ENCODE measurements around the gene RIPOR1.
"Not testable (repeated sequence)": the region's sequence is repeated elsewhere in the genome, so short reads cannot be mapped to it uniquely, and the experiment has no call there.

RIPOR1 gene

DNA sequence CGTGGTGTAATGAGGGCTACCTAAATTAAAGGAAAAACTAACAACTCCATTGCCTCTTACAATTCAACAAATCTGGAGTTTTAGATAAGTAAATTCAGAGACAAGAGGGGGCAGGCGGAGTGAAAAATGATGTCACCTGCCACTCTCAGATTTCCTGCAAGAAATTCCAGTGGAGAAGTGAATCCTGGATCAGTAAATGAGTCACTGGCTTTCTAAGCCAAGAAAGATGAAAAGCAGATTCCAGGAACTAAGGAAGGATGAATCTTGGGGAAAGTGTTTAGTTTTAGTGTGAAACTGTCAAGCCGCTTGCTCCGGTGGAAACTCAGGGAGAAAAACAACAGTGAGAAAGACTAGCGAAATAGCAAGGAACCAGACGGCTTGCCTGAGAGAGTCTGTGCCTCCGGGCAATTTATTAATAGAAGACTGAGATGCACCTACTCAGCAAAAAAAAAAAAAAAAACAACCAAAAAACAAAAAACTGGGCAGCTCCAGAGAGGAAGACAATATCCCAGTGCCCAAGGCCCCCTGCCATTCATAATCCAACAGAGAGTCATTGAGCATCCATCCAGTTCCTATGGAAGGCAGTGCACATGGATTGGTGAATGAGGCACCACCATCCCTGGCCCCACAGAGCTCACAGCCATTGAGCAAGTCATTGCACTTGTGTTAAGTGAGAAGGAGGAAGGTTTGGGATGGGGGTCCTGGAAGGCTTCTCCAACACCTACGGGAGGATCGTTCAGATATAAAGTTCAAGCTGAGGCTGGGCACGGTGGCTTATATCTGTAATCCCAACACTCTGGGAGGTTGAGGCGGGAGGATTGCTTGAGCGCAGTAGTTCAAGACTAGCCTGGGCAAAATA lies 12.1 kb upstream of the RIPOR1 start:
- DNase-seq (ENCODE audit: low read depth, low spot score), result no peak

GRCh38 chr16:67517155-67517445 lies 11.5 kb upstream of the RIPOR1 start:
- no peak for DNase-seq (ENCODE audit: low read depth, low spot score)

DNA sequence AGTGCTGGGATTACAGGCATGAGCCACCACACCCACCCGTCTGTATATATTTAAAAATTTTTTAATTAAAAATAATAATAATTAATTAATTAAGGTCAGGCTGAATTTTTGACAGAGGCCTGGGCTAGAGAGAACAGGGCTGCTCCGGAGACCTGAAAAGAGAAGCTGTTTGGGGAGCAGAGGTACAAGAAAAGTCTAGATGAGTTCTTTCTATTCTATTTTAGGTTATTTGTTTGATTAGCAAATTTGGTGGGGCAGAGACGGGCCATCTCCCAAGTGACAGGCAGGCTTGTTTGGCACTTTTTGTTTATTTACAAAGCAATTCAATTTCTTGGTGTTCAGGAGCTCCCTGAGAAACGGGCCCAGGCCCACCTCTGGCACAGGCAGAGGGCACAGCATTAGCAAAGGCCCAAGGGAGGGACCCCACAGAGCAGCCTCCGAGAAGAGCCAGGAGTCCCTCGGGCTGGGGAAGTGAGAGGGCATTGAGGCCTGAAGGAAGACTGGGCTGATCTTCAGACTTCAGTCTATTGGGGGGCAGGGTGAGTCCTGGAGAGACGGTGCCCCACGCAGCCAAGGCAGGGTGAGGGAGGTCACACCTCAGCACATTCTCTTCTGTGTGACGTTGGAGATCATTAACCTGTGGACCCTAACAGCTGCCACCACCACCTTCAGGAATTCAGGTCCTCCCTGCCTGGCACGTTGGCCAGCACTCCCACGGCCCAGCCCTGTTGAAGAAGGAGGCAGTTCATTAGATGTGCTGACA lies 10.8 kb upstream of the RIPOR1 start:
- no peak for DNase-seq (ENCODE audit: low read depth, low spot score)

- no peak for DNase-seq (ENCODE audit: low read depth, low spot score)
Observed at GRCh38 chr16:67518676-67519075, 10.0 kb upstream of the RIPOR1 start.

- no peak for DNase-seq (ENCODE audit: low read depth, low spot score)
Observed at GRCh38 chr16:67519242-67519641, 9.4 kb upstream of the RIPOR1 start.

DNA sequence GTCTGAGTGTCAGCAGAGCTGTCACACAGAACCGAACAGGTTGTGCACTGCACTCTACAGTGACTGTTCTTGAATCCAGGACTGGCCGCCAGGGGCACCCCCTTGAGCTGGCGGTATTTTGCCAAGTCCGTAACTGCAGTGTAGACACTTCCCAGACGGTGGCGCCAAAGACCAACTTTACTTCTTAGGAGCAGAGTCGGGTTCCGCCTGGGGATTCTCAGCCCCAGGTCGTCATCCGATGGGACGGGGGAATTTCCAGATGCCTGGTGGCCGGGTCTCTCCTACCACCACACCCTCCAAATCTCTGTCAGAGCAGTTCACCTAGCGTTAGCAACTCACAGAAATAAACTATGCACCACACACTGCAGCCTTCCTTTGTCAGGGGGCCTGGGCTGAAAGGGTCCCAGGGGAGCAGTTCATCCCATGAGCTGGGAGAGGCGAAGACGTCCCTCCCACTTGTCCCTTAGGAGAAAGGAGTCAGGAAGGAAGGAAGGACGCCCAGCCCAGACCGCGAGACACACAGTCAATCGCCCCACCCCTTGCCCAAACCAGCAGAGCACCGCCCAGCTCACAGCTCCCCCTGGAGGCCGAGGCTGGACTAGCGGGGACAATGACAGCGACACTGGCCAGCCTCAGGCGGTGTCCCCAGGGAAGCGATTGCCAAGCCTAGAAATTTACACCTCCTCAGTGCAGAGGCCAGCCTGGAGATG lies 7.4 kb upstream of the RIPOR1 start:
- peak; percentile 99 for DNase-seq (ENCODE audit: low read depth, low spot score)

DNA sequence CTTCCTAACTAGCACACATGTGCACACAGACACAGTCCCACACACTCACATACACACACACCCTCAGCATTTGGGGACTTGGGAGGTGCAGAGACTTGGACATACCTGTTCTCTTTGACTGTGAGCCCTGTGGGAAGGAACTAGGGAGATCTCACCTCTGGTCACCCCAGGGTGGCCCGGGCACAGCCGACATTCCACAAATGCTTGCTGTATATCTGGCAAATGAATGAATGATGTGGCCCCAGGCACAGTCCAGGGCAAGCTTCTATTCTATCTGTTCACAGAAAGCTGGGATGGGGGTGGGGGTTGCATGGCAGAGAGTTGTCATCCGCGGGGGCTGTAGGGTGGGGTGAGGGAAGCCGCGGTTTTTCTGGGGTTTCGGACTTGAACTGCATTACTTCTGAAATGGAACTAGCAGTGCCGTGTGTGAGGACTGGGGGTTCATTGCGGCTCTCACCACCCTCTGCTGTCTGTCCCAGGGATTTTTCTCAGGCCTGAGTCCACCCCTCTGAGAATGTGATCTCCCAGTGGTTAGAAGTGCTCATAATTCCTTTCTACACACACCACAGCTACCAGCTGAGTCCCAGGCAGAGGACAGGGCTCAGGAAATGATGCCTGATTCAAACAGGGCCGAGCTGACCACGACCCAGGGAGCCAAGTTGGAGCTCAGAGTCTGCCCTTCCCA lies 3.3 kb upstream of the RIPOR1 start:
- DNase-seq (ENCODE audit: low read depth, low spot score), result peak; percentile 31

GRCh38 chr16:67526149-67526791 lies 2.4 kb upstream of the RIPOR1 start:
- DNase-seq (ENCODE audit: low read depth, low spot score), result peak; percentile 46

DNA sequence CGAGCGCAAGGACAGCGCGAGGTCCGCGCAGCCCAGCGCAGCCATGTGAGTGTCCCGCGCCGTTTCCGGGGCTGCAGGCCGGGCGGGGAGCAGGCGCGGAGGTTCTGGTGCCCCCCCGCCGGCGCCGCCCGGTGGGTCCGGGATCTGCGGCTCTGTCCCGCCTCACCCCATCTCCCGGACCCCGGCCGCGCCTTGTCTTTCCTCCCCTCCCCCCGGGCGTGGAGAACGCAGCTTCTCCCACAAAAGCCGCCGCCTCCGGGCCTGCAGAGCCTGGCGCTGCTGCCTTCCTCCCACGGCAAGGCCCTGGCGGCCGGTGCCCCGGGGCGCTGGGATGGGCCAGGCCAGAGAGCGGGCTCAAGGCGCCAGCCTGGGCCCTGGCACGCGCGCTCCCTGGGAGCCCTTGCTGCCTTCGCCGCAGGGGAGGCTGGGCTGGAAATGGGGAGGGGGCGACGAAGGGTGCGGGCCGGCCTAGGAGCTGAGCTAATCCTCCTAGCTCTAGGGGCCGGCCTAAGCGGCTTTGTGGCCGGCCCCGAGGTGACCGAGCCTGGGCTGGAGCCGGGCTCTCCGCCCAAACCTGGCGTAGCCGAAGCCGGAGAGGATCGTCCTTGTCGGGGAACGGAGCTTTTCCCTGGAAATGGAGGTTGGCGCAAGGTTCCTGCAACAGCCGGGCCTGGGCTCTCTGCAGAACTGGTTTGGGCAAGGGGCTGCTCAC lies 397 bp downstream of the RIPOR1 start:
- DNase-seq (ENCODE audit: low read depth, low spot score), result peak; percentile 71

DNA sequence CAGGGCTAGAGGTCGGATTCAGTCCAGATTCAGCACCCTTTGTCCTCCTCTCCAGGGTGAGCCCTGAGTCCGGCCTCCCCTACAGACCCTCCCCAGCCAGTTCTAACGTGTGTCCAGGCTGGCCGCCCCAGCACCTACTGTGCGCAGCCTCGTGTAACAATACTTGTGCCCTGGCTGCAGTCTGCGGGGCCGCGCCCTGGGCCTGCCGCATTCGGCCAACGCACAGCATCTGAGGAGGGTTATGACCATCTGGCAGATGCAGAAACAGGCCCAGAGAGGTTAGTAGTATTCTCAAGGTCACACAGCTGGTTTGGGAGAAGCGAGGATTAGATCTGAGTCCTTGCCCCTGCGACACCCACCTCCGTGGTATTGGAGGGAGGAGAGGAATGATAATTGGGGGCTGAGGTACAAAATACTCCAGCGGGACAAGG lies 968 bp downstream of the RIPOR1 start:
- no peak for DNase-seq (ENCODE audit: low read depth, low spot score)

DNA sequence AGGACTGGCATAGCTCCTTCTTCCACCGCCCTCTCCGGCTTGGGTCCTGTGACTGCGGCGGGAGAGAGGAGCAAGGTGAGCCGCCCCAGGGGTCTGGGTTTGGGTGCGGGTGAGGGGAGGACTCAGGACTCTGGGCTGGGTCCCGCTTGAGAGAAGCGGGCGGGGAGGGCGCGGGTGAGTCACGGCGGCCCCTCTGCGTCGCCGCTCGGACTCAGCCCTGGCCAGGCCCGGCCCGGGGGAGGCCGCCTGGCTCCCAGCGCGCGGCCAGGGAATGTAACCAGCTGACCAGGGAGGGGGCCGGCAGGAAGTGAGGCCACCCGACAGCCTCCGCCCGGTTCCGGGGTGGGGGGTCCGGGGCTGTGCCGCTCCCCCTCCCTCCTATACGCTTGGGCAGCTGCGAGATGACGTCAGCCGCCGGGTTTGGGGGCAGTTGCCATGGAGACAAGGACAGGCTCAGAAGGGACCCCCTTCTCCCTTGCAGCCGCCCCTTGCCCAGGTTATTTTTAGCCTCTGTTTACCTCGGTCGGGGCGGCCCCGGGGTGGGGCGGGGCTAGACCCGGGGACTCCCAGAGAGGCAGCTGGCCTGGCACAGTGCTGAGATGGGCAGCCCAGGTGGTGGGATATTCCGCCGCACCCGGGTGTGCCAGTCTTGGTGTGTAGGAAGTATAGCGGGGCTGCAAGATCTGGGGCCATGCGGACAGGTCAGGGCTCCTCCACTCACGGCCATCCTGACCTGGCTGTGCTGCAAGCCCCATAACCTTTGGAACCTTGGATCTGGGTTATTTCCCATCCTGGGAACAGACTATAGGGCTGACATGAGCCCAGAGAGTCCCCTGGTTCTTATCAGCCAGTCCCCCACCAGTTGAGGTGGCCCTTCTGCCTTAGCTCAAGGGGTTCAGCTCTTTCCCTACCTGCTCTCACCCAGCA lies 1.6 kb downstream of the RIPOR1 start:
- DNase-seq (ENCODE audit: low read depth, low spot score), result peak; percentile 63

DNA sequence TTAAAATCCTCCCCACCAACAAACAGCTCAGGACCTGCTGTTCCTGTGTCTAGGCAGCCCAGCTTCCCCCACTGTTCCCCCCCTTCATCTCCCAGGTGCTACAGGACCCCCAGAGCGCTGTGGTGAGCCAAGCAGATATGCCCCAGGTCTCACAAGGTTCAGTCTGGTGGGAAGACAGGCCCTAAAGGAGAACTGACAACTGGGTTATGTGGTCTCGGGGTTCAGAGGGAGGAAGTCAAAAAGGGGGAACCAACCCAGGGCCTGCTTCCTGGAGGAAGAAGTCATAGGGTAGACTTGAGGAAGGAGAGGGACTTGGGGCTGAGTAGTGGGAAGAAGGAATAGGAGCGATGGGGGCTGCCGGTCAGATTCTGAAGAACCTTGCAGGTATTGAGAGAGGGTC lies 2.6 kb downstream of the RIPOR1 start:
- no peak for DNase-seq (ENCODE audit: low read depth, low spot score)

GRCh38 chr16:67533024-67533560 lies 4.5 kb downstream of the RIPOR1 start:
- DNase-seq (ENCODE audit: low read depth, low spot score), result no peak

GRCh38 chr16:67533987-67534386 lies 5.4 kb downstream of the RIPOR1 start:
- DNase-seq (ENCODE audit: low read depth, low spot score), result not testable (repeated sequence)

DNA sequence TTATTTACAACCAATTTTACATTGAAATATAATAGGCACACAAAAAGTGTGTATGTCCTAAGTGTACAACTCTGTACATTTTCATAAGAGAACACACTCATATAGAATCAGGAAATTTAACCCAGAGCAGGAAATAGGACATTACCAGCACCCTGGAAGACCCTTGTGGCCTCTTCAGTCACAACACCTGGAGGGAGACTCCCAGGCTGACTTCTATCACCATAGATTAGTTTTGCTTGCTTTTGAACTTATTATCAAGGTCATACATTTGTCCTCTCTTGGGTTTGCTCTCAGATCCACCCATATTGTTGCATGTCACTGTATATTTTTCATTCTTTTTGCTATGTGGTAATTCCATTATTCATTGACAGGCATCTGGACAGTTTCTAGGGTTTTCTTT lies 5.8 kb downstream of the RIPOR1 start:
- no peak for DNase-seq (ENCODE audit: low read depth, low spot score)

DNA sequence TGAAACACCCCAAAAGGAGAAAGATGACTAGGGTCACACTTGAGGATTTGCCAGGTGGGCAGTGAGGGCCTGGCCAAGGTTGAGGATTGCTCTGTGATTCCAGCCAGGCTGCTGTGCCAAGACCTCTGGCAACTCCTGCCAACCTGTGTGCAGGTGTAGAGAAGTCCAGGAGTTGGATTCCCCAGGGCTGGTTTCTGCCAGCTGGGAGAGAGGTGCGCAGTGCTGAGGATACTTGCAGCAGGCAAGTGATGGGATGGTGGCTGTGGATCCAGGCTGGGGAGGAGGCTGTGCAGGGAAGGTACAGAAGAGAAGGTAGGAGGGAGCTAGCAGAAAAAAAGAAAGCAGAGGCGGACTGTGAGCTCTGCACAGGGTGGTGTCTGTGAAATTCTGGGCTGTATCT lies 6.6 kb downstream of the RIPOR1 start:
- no peak for DNase-seq (ENCODE audit: low read depth, low spot score)

DNA sequence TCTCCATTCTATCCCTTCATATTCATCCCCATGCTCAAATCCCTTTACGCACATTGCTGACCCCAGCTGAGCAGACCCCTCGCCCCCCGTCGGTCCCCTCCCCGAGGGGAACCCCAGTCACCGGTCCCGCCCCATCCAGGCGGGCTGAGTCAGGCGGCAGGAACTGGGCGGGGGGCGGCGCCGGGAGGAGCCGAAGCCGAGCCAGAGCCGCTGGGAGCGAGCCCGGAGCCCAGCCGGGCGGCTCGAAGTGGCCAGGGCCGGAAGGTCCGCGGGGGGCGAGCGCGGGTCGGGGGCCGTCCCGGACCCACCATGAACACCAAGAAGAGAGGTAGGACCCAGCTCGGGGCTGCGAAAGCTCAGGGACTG lies 8.6 kb downstream of the RIPOR1 start:
- peak; percentile 73 for DNase-seq (ENCODE audit: low read depth, low spot score)

- peak; percentile 56 for DNase-seq (ENCODE audit: low read depth, low spot score)
Observed at GRCh38 chr16:67537636-67538591, 9.3 kb downstream of the RIPOR1 start.

Data from ELF-1 (cell line).